Endothelial cell of umbilical vein (primary cell): Measurements from ENCODE around the gene UCMA. TPM values are rescaled to one million over a fixed set of nuclear protein-coding genes. Genes with fewer than 3 reads are reported as not detected.

Experiments used
- BruUV-seq: library from RNA; stranded (reverse); fragments of 400-500 nt; replicated peaks from 2 replicates; lab custom pipeline; 2021; lab: Mats Ljungman, UMichigan
- CTCF ChIA-PET: fragments of 300-600, 350-600 bp; sonication (Branson Sonifier 250); formaldehyde crosslinking; loops from one replicate; lab custom pipeline; 2021; ENCODE audit warnings: antibody characterized with exemption, inconsistent platforms; lab: Charles Lee
- POLR2A ChIA-PET: fragments of 300-600, 350-600 bp; sonication (Branson Sonifier 250); formaldehyde crosslinking; loops from one replicate; lab custom pipeline; 2021; ENCODE audit warnings: antibody characterized with exemption, inconsistent platforms; lab: Charles Lee
- DNase-seq: peaks from one replicate; pipeline ENCODE4 v3.0.0-alpha.2; 2011; ENCODE audit warnings: low read depth, low spot score
- FAIRE-seq: peaks from 2 replicates; lab custom pipeline; 2011; peaks lifted over from hg19 to GRCh38; lab: Jason Lieb, UNC
- H2AFZ ChIP-seq: 2 replicates; pipeline ENCODE4 v1.6.0; 2012; ENCODE audit warnings: low read depth, low read length, control low read depth, inconsistent platforms
- H3K27ac ChIP-seq: 2 replicates; pipeline ENCODE4 v1.5.1; 2011; ENCODE audit warnings: low read depth, mild to moderate bottlenecking, control low read depth, low read length, moderate library complexity; ENCODE audit not compliant: insufficient read depth
- H3K27me3 ChIP-seq, 2 experiments: 2 replicates each; pipeline versions ENCODE4 v1.6.0 to v1.6.1; 2011; ENCODE audit warnings: low read length in 2 of 2, mixed read lengths in 1 of 2; ENCODE audit not compliant: control insufficient read depth in 2 of 2, insufficient read depth in 2 of 2
- H3K36me3 ChIP-seq, 2 experiments: 2 replicates in 1 of 2; 3 replicates in 1 of 2; pipeline ENCODE4 v1.5.1; 2011; ENCODE audit warnings: low read length in 2 of 2, mild to moderate bottlenecking in 1 of 2, moderate library complexity in 1 of 2; ENCODE audit not compliant: control insufficient read depth in 2 of 2, insufficient read depth in 2 of 2; ENCODE audit errors: extremely low read depth in 1 of 2
- H3K4me1 ChIP-seq: 3 replicates; pipeline ENCODE4 v1.5.1; 2011; ENCODE audit warnings: mild to moderate bottlenecking, low read length; ENCODE audit not compliant: control insufficient read depth, insufficient read depth; ENCODE audit errors: extremely low read depth
- H3K4me2 ChIP-seq: 2 replicates; pipeline ENCODE4 v1.6.1; 2011; ENCODE audit warnings: low read length, control low read depth, mixed read lengths; ENCODE audit not compliant: insufficient read depth
- H3K4me3 ChIP-seq, 3 experiments: fragments of 200-600 bp in 1 of 3; sonication (generic), shearing (Covaris generic) in 1 of 3; replicated peaks in 1 of 3; 2 replicates each; pipeline ENCODE4 v1.5.1; 2011 to 2016; ENCODE audit warnings: control low read depth in 3 of 3, low read length in 3 of 3, mild to moderate bottlenecking in 2 of 3, inconsistent platforms in 1 of 3, low read depth in 1 of 3, moderate library complexity in 1 of 3; ENCODE audit not compliant: insufficient read depth in 1 of 3
- H3K79me2 ChIP-seq: 2 replicates; pipeline ENCODE4 v1.6.0; 2012; ENCODE audit warnings: low read length, inconsistent platforms; ENCODE audit not compliant: control insufficient read depth, insufficient read depth
- H3K9ac ChIP-seq: replicated peaks from 2 replicates; pipeline ENCODE3; 2011; ENCODE audit warnings: low read length, control low read depth; ENCODE audit not compliant: insufficient read depth; ENCODE audit errors: extremely low read depth
- H3K9me1 ChIP-seq: replicated peaks from 3 replicates; pipeline ENCODE4 v1.6.0; 2011; ENCODE audit warnings: mild to moderate bottlenecking, low read length; ENCODE audit not compliant: control insufficient read depth, insufficient read depth; ENCODE audit errors: extremely low read depth
- H3K9me3 ChIP-seq: replicated peaks from 2 replicates; pipeline ENCODE4 v1.5.1; 2012; ENCODE audit warnings: low read length, inconsistent platforms; ENCODE audit not compliant: control insufficient read depth, insufficient read depth
- H4K20me1 ChIP-seq: replicated peaks from 2 replicates; pipeline ENCODE3; 2011; ENCODE audit warnings: mild to moderate bottlenecking, low read length; ENCODE audit not compliant: control insufficient read depth, insufficient read depth; ENCODE audit errors: extremely low read depth
- CTCF ChIP-seq, 2 donors: IDR thresholded peaks; 1 replicate in 1 of 2; 2 replicates in 1 of 2; pipeline ENCODE4 v1.5.1; 2011; ENCODE audit warnings: low read length in 2 of 2, mild to moderate bottlenecking in 2 of 2, moderate library complexity in 2 of 2, control low read depth in 1 of 2, inconsistent platforms in 1 of 2, low read depth in 1 of 2; ENCODE audit not compliant: insufficient read depth in 1 of 2; ENCODE audit errors: extremely low read depth in 1 of 2
- EZH2 ChIP-seq: IDR thresholded peaks from 2 replicates; pipeline ENCODE4 v1.6.1; 2012; ENCODE audit warnings: borderline replicate concordance, low read depth, mild to moderate bottlenecking, moderate library complexity, low read length, inconsistent platforms; ENCODE audit not compliant: severe bottlenecking
- FOS ChIP-seq: IDR thresholded peaks from 2 replicates; pipeline ENCODE4 v1.6.1; 2011; ENCODE audit warnings: mild to moderate bottlenecking, low read length, moderate library complexity, borderline replicate concordance; ENCODE audit not compliant: insufficient read depth
- GATA2 ChIP-seq: IDR thresholded peaks from 2 replicates; pipeline ENCODE4 v1.7.0; 2011; ENCODE audit warnings: low read depth, mild to moderate bottlenecking, moderate library complexity, mixed read lengths, low read length; ENCODE audit not compliant: insufficient read length, insufficient read depth
- JUN ChIP-seq: IDR thresholded peaks from 2 replicates; pipeline ENCODE4 v1.6.1; 2011; ENCODE audit warnings: borderline replicate concordance, low read depth; ENCODE audit not compliant: insufficient read length, insufficient read depth
- MYC ChIP-seq: IDR thresholded peaks from one replicate; pipeline ENCODE4 v1.6.1; 2011; ENCODE audit warnings: mild to moderate bottlenecking, low read depth, low read length
- POLR2A ChIP-seq: IDR thresholded peaks from 2 replicates; pipeline ENCODE4 v1.6.1; 2012; ENCODE audit warnings: low read depth, mild to moderate bottlenecking, control low read depth, low read length
- POLR2AphosphoS5 ChIP-seq: IDR thresholded peaks from 2 replicates; pipeline ENCODE4 v1.6.1; 2012; ENCODE audit warnings: low read depth, mild to moderate bottlenecking, control low read depth, low read length, moderate library complexity; ENCODE audit not compliant: insufficient read depth
- dilution Hi-C: fragments of 300-500 bp; cut with MboI; formaldehyde crosslinking; loops from one replicate; pipeline ENCODE4 v1.15.0; 2019; ENCODE audit warnings: low sequenced_read_pairs; ENCODE audit not compliant: extremely low pct_ligation_motif_present
- intact Hi-C: fragments of 100-400 bp; cut with micrococcal nuclease; formaldehyde crosslinking; loops from one replicate; pipeline ENCODE4 v1.10.0; 2022
- polyA plus RNA-seq, 4 experiments: library from polyadenylated mRNA; depleted of rRNA in 3 of 4; stranded (reverse) in 3 of 4; unstranded in 1 of 4; fragments of >200 nt; gene quantifications; 2 replicates each; pipeline versions ENCODE4 v1.2.1 to v1.2.3, GENCODE V29; 2011 to 2012; ENCODE audit warnings: missing spikeins in 1 of 4
- total RNA-seq: library from RNA; stranded (reverse); gene quantifications from 2 replicates; pipeline ENCODE4 v1.2.3, GENCODE V29; 2021
- TF ChIP-seq, protein P1 (sequence below): IDR thresholded peaks from 2 replicates; pipeline ENCODE4 v1.6.1; 2011; ENCODE audit not compliant: insufficient read depth, insufficient read length

The UCMA gene
- total and polyA plus RNA-seq, 2 donors (not counting 3 experiments of a cell fraction or from before 2014, with no cell fraction given): not detected

DNA sequence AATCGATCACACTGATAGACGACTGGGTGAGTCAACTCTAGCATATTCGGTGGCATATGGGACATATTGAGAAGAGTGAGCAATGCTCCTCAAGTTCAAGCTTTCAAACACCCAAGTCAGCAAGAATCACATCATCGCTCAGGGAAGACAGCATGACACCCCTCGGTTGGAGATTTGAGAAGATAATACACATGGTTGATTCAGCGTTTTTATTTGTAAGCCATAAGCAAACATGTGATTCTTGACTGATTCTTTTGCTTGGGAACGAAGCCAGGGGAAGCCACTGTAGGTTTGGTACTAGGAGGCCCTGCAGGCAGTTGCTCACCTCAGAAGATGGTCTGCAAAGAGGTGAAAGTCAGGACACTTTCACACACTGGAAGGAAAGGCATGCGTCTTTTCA lies 12.6 kb downstream of the UCMA start:
- no peaks in the 10 kb centered on the region for H3K79me2 ChIP-seq
- TF ChIP-seq JUN: no peak
- TF ChIP-seq, protein P1, sequence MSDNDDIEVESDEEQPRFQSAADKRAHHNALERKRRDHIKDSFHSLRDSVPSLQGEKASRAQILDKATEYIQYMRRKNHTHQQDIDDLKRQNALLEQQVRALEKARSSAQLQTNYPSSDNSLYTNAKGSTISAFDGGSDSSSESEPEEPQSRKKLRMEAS: no peak
- TF ChIP-seq CTCF (IDR thresholded peaks at IDR 0.05; ENCODE audit: extremely low read depth in 1 of 2, insufficient read depth in 1 of 2, low read depth in 1 of 2, low read length in 2 of 2): no peak
- no peak for TF ChIP-seq POLR2AphosphoS5
- TF ChIP-seq POLR2A: no peak
- no peak for TF ChIP-seq MYC
- TF ChIP-seq GATA2: no peak
- TF ChIP-seq EZH2: no peak
- no peak for TF ChIP-seq FOS
- H4K20me1 ChIP-seq: no peaks in the 10 kb centered on the region
- H3K9ac ChIP-seq: no peak overlapping the region
- H3K9me3 ChIP-seq: no peaks in the 10 kb centered on the region
- ChIA-PET POLR2A (no interaction called here), CTCF (interaction anchor here (0.5 to 1.2 kb wide), 2 partner anchors 18 to 61 kb away, joined by 3 to 5 read pairs; no protein-coding TSS in a partner anchor)
- dilution Hi-C loops: no loop called here
- no peak for DNase-seq
- H3K27ac ChIP-seq: no peak overlapping the region
- H3K4me3 ChIP-seq: no peak overlapping the region
- intact Hi-C loops: no loop called here
- no peak for FAIRE-seq
- H3K9me1 ChIP-seq: no peaks in the 10 kb centered on the region
- no peak overlapping the region for H3K4me2 ChIP-seq
- BruUV-seq: no TSS peak
- H3K4me1 ChIP-seq: no peaks in the 10 kb centered on the region
- H3K36me3 ChIP-seq: no peaks in the 10 kb centered on the region
- H2AFZ ChIP-seq: no peak overlapping the region
- H3K27me3 ChIP-seq: no peaks in the 10 kb centered on the region
